Nephron (organoid): ENCODE measurements around the gene UTRN.

Source experiments
- H3K27ac Mint-ChIP-seq, 3 experiments: 2 replicates each; pipeline ENCODE4 v1.8.0; 2020; ENCODE audit warnings: mixed read lengths in 3 of 3, mild to moderate bottlenecking in 2 of 3, moderate library complexity in 1 of 3
- H3K27me3 Mint-ChIP-seq: 2 replicates; pipeline ENCODE4 v1.8.0; 2021; ENCODE audit warnings: low read depth, mild to moderate bottlenecking, moderate library complexity, mixed read lengths
- H3K36me3 Mint-ChIP-seq: 2 replicates; pipeline ENCODE4 v1.8.0; 2020; ENCODE audit warnings: low read depth, mixed read lengths
- H3K4me1 Mint-ChIP-seq: 2 replicates; pipeline ENCODE4 v1.8.0; 2020; ENCODE audit warnings: mixed read lengths
- H3K4me3 Mint-ChIP-seq, 3 experiments: 2 replicates each; pipeline ENCODE4 v1.8.0; 2020; ENCODE audit warnings: mild to moderate bottlenecking in 3 of 3, mixed read lengths in 3 of 3, moderate library complexity in 2 of 3
- H3K9me3 Mint-ChIP-seq: 2 replicates; pipeline ENCODE4 v1.8.0; 2020; ENCODE audit warnings: mixed read lengths
- CTCF ChIP-seq, 3 experiments: fragments of 200-600 bp; sonication (generic); IDR thresholded peaks; one replicate each; pipeline ENCODE4 v1.5.0; 2021; ENCODE audit warnings: antibody characterized with exemption in 3 of 3; ENCODE audit not compliant: unreplicated experiment in 3 of 3

Gene UTRN

DNA sequence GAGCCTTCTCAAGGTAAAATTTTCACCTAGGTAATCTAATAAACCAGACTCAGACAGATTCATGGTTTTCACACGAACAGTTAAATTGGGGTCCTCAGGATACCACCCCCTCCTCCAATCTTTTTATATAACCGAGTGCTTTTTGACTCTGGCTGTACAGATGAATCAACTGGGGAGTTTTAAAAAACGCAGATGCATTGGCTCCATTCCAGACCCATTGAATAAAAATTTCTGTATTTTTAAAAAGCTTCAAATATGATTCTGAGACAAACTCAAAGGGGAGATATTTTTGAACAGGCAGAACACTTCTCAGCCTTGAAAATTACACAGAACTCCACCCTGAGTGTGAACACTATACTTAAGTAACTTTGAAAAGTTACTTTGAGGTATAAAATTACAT, 7.2 kb downstream of the UTRN start:
- peaks cover 8% of the 10 kb centered on the region for H3K4me1 Mint-ChIP-seq
- H3K27me3 Mint-ChIP-seq: no peaks in the 10 kb centered on the region
- no peak overlapping the region for H3K4me3 Mint-ChIP-seq
- no peak for TF ChIP-seq CTCF (IDR thresholded peaks at IDR 0.05; ENCODE audit: unreplicated experiment in 3 of 3)
- no peaks in the 10 kb centered on the region for H3K9me3 Mint-ChIP-seq
- H3K36me3 Mint-ChIP-seq: peaks cover 44% of the 10 kb centered on the region
- H3K27ac Mint-ChIP-seq: peak overlapping the region in 1 of 3 experiments; percentile 17

- H3K27me3 Mint-ChIP-seq: no peaks in the 10 kb centered on the region
- no peak overlapping the region for H3K4me3 Mint-ChIP-seq
- H3K36me3 Mint-ChIP-seq: peaks cover 43% of the 10 kb centered on the region
- no peaks in the 10 kb centered on the region for H3K9me3 Mint-ChIP-seq
- H3K4me1 Mint-ChIP-seq: peaks cover 13% of the 10 kb centered on the region
- H3K27ac Mint-ChIP-seq: no peak overlapping the region
- no peak for TF ChIP-seq CTCF (IDR thresholded peaks at IDR 0.05; ENCODE audit: unreplicated experiment in 3 of 3)
Measured at GRCh38 chr6:144294016-144294415, 8.9 kb downstream of the UTRN start.

GRCh38 chr6:144295211-144295610, 10.1 kb downstream of the UTRN start:
- Mint-ChIP-seq H3K9me3 (no peaks in the 10 kb centered on the region), H3K27me3 (no peaks in the 10 kb centered on the region), H3K36me3 (peaks cover 40% of the 10 kb centered on the region), H3K4me1 (peaks cover 13% of the 10 kb centered on the region), H3K4me3 (no peak overlapping the region), H3K27ac (no peak overlapping the region)
- TF ChIP-seq CTCF (IDR thresholded peaks at IDR 0.05; ENCODE audit: unreplicated experiment in 3 of 3): no peak

- peaks cover 13% of the 10 kb centered on the region for H3K4me1 Mint-ChIP-seq
- no peak overlapping the region for H3K4me3 Mint-ChIP-seq
- no peaks in the 10 kb centered on the region for H3K9me3 Mint-ChIP-seq
- H3K27ac Mint-ChIP-seq: peak overlapping the region in 2 of 3 experiments; percentile 64 to 72
- peaks cover 38% of the 10 kb centered on the region for H3K36me3 Mint-ChIP-seq
- H3K27me3 Mint-ChIP-seq: no peaks in the 10 kb centered on the region
- no peak for TF ChIP-seq CTCF (IDR thresholded peaks at IDR 0.05; ENCODE audit: unreplicated experiment in 3 of 3)
Measured at GRCh38 chr6:144295981-144296767, 11.0 kb downstream of the UTRN start.

- peaks cover 38% of the 10 kb centered on the region for H3K36me3 Mint-ChIP-seq
- H3K27me3 Mint-ChIP-seq: no peaks in the 10 kb centered on the region
- H3K4me1 Mint-ChIP-seq: peaks cover 13% of the 10 kb centered on the region
- TF ChIP-seq CTCF (IDR thresholded peaks at IDR 0.05; ENCODE audit: unreplicated experiment in 3 of 3): no peak
- H3K4me3 Mint-ChIP-seq: no peak overlapping the region
- peak overlapping the region; percentile 64 to 84 (median 72) for H3K27ac Mint-ChIP-seq
- no peaks in the 10 kb centered on the region for H3K9me3 Mint-ChIP-seq
Measured at GRCh38 chr6:144296973-144297372, 11.8 kb downstream of the UTRN start.
